IPS-20b (cell line): ENCODE data around the gene BICC1.

Experiments
- H3K27ac ChIP-seq: one replicate; pipeline ENCODE4 v1.5.1; 2013; ENCODE audit warnings: low read length
- H3K27me3 ChIP-seq: 2 replicates; pipeline ENCODE4 v1.6.1; 2013; ENCODE audit warnings: mild to moderate bottlenecking, low read length, inconsistent platforms; ENCODE audit not compliant: insufficient read depth
- H3K36me3 ChIP-seq: 2 replicates; pipeline ENCODE4 v1.6.1; 2013; ENCODE audit warnings: low read depth, mild to moderate bottlenecking, inconsistent platforms, low read length, moderate library complexity; ENCODE audit not compliant: insufficient read depth
- H3K4me1 ChIP-seq: 2 replicates; pipeline ENCODE4 v1.6.1; 2013; ENCODE audit warnings: mild to moderate bottlenecking, control low read depth, inconsistent platforms, low read length, moderate library complexity; ENCODE audit not compliant: insufficient read depth
- H3K4me3 ChIP-seq: 2 replicates; pipeline ENCODE4 v1.5.1; 2013; ENCODE audit warnings: mild to moderate bottlenecking, low read length, inconsistent platforms
- H3K9ac ChIP-seq: 2 replicates; pipeline ENCODE4 v1.6.1; 2013; ENCODE audit warnings: low read depth, mild to moderate bottlenecking, inconsistent platforms, low read length, moderate library complexity
- H3K9me3 ChIP-seq: 2 replicates; pipeline ENCODE4 v1.6.1; 2013; ENCODE audit warnings: mild to moderate bottlenecking, low read depth, low read length, inconsistent platforms; ENCODE audit not compliant: insufficient read depth

The BICC1 gene, protein sequence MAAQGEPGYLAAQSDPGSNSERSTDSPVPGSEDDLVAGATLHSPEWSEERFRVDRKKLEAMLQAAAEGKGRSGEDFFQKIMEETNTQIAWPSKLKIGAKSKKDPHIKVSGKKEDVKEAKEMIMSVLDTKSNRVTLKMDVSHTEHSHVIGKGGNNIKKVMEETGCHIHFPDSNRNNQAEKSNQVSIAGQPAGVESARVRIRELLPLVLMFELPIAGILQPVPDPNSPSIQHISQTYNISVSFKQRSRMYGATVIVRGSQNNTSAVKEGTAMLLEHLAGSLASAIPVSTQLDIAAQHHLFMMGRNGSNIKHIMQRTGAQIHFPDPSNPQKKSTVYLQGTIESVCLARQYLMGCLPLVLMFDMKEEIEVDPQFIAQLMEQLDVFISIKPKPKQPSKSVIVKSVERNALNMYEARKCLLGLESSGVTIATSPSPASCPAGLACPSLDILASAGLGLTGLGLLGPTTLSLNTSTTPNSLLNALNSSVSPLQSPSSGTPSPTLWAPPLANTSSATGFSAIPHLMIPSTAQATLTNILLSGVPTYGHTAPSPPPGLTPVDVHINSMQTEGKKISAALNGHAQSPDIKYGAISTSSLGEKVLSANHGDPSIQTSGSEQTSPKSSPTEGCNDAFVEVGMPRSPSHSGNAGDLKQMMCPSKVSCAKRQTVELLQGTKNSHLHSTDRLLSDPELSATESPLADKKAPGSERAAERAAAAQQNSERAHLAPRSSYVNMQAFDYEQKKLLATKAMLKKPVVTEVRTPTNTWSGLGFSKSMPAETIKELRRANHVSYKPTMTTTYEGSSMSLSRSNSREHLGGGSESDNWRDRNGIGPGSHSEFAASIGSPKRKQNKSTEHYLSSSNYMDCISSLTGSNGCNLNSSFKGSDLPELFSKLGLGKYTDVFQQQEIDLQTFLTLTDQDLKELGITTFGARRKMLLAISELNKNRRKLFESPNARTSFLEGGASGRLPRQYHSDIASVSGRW

DNA sequence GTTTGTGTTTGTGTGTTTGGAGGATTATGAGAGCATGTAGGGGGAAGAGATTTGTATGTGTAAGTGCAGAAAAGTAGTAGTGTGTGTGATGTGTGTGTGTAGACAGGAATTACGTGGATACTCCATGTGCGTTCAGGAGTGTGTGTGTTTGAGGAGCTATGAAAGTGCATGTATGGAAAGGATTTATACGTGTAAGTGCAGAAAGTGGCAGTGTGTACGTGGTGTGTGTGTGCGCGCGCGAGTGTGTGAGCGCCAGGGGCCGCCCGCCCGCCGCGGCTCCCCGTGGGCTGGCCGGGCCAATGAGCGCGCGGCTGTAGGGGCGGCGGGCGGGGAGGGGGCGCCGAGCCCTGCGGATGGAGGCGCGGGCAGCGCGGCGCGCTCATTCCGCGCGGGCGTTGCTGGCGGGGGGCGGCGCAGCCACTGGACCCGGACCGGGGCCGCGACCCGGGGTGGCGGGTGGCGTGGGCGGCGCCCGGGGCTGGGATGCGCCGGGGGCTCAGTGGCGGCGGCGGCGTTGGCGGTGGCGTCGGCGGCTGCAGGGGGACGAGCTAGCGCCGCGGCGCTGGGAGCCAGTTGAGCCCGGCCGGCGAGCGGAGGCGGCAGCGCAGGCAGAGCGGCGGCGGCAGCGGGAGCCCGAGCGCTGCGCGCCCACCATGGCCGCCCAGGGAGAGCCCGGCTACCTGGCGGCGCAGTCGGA lies at the start of gene BICC1:
Gene BICC1 (plus strand): TSS at position 382 of the 697 bp plus-strand sequence. CDS start 272 bp downstream, at position 654.
- Histone ChIP-seq H3K27ac (no peak within 1 kb of the TSS), H3K27me3 (peaks cover 53% of the 10 kb centered on the region), H3K9me3 (no peaks in the 10 kb centered on the region), H3K9ac (peak within 1 kb of the TSS; percentile 56; the same call in 1 of the 2 replicates), H3K4me1 (peaks cover 9% of the 10 kb centered on the region), H3K36me3 (no peaks in the 10 kb centered on the region), H3K4me3 (peak within 1 kb of the TSS; percentile 85)

DNA sequence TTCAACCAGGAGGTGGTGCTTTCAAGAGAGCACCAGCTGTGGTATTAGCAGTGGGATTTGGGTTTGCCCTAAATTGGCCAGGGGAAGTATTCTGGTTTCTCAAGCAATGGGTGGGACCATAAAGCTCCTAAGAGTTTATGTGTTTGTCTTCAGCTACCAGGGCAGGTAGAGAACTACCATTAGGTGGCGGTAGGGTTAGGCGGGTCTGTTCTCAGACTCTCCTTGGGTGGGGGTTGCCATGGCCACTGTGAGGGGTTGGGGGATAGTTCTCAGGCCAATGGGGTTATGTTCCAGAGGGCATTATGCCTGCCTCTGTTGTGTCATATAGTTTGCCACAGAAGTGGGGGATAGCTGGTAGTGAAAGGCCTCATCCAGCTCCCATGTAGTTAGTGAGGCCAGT lies 47.7 kb upstream of the BICC1 start:
- Histone ChIP-seq H3K27me3 (no peaks in the 10 kb centered on the region), H3K27ac (no peak overlapping the region), H3K4me3 (no peak overlapping the region), H3K9ac (no peak overlapping the region), H3K9me3 (peaks cover 3% of the 10 kb centered on the region; the same call in 1 of the 2 replicates), H3K36me3 (no peaks in the 10 kb centered on the region), H3K4me1 (no peaks in the 10 kb centered on the region)

- Histone ChIP-seq H3K27me3 (no peaks in the 10 kb centered on the region), H3K27ac (no peak overlapping the region), H3K4me3 (no peak overlapping the region), H3K4me1 (no peaks in the 10 kb centered on the region), H3K36me3 (no peaks in the 10 kb centered on the region), H3K9me3 (peaks cover 3% of the 10 kb centered on the region; the same call in 1 of the 2 replicates), H3K9ac (no peak overlapping the region)
These were observed 47.0 kb upstream of the BICC1 start for GRCh38 chr10:58465629-58466028.

DNA sequence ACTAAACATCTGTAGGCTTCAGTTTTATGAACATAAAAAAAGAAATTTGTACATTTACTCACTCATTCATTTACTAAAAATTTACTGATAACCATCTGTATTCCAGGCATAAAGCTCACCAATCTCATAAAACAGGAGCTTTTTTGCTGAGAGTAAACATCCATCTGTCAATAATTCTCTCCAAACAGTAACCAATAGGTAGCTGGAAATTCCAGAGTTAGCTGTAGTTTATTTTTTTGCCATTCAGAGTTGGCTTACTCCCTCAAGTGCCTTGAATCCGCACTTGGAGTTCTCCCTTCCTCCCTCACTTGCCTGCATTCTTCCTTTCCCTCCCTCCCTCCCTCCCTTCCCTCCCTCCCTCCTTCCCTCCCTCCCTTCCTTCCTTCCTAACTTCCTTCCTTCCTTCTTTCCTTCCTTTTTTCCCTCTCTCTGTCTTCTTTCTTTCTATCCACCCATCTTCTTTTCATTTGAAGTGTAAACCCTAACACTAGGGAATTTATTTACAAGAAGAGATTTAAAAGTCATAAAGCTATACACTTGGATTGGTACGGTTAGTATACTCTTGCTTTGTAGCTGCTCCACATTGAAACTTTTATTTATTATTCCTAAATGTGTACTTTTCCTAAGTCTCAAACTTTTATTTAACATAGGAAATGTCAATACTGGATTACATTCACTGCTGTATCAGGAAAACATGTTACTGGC lies 44.6 kb upstream of the BICC1 start:
- Histone ChIP-seq H3K4me1 (no peaks in the 10 kb centered on the region), H3K9me3 (no peaks in the 10 kb centered on the region), H3K27me3 (no peaks in the 10 kb centered on the region), H3K4me3 (no peak overlapping the region), H3K27ac (no peak overlapping the region), H3K9ac (no peak overlapping the region), H3K36me3 (no peaks in the 10 kb centered on the region)

- Histone ChIP-seq H3K27me3 (no peaks in the 10 kb centered on the region), H3K9me3 (no peaks in the 10 kb centered on the region), H3K4me3 (no peak overlapping the region), H3K27ac (no peak overlapping the region), H3K9ac (no peak overlapping the region), H3K36me3 (no peaks in the 10 kb centered on the region), H3K4me1 (peaks cover 7% of the 10 kb centered on the region)
These were observed 38.7 kb upstream of the BICC1 start for GRCh38 chr10:58473976-58474375.

GRCh38 chr10:58475322-58476277 lies 37.1 kb upstream of the BICC1 start:
- Histone ChIP-seq H3K9ac (no peak overlapping the region), H3K27me3 (no peaks in the 10 kb centered on the region), H3K4me1 (peaks cover 7% of the 10 kb centered on the region), H3K9me3 (no peaks in the 10 kb centered on the region), H3K4me3 (no peak overlapping the region), H3K27ac (no peak overlapping the region), H3K36me3 (no peaks in the 10 kb centered on the region)

GRCh38 chr10:58477122-58477521 lies 35.5 kb upstream of the BICC1 start:
- H3K27me3 ChIP-seq = no peaks in the 10 kb centered on the region
- H3K4me1 ChIP-seq = peaks cover 7% of the 10 kb centered on the region
- no peaks in the 10 kb centered on the region for H3K9me3 ChIP-seq
- no peak overlapping the region for H3K27ac ChIP-seq
- H3K36me3 ChIP-seq = no peaks in the 10 kb centered on the region
- H3K4me3 ChIP-seq = no peak overlapping the region
- no peak overlapping the region for H3K9ac ChIP-seq

DNA sequence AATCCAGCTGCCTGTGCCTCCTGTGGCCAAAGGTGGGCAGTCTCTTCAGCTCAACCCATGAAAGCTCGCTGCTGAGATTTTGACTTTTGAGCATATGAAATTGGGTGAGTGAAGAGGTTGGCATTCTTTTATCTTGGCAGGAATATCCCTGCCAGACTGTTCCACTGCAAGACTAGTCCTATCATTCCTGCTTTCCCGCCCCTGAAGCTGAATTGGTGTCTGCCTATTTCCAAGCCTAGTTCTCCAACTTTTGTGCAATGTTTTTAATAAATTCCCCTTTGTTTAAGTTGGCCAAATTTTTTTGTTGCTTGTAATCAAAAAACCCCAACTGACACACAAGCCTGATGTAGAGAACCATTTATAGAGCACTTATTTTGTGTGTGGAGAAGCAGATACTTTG lies 34.8 kb upstream of the BICC1 start:
- no peaks in the 10 kb centered on the region for H3K27me3 ChIP-seq
- no peak overlapping the region for H3K9ac ChIP-seq
- no peak overlapping the region for H3K4me3 ChIP-seq
- H3K4me1 ChIP-seq = peaks cover 10% of the 10 kb centered on the region
- H3K27ac ChIP-seq = no peak overlapping the region
- no peaks in the 10 kb centered on the region for H3K36me3 ChIP-seq
- no peaks in the 10 kb centered on the region for H3K9me3 ChIP-seq

DNA sequence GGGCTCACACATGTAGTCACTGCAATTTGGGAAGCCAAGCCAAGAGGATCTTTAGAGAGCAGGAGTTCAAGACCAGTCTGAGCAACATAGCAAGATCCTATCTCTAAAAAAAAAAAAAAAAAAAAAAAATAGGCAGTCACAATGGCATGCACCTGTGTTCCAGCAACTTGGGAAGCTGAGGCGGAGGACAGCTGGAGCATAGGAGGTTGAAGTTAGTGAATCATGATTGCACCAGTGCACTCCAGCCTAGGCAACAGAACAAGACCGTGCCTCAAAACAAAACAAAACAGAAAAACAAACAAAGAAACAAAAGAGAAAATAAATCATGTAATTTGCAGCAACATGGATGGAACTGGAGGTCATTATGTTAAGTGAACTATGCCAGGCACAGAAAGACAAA lies 33.6 kb upstream of the BICC1 start:
- Histone ChIP-seq H3K4me1 (peaks cover 10% of the 10 kb centered on the region), H3K27me3 (no peaks in the 10 kb centered on the region), H3K9ac (no peak overlapping the region), H3K27ac (no peak overlapping the region), H3K4me3 (no peak overlapping the region), H3K36me3 (no peaks in the 10 kb centered on the region), H3K9me3 (no peaks in the 10 kb centered on the region)

DNA sequence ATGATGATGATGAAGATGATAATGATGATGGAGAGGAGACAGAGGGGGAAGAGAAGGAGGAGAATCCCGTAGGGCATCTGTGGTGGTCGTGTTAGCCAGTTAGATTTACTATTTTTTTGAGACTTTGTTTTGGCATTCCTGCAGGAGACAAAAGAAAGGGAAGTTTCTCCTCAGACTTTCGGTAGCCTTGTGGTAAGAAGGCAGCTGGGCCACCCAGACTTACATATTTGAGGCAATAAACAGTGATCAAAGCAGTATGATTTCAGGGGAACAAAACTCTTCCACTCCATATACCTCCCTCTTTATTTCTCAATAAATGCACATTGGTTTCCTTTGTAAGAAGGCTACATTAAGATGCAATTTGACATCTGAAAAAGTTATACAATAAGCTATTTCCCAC lies 32.4 kb upstream of the BICC1 start:
- Histone ChIP-seq H3K9ac (no peak overlapping the region), H3K4me1 (peaks cover 10% of the 10 kb centered on the region), H3K27me3 (no peaks in the 10 kb centered on the region), H3K4me3 (no peak overlapping the region), H3K36me3 (no peaks in the 10 kb centered on the region), H3K27ac (no peak overlapping the region), H3K9me3 (no peaks in the 10 kb centered on the region)
